ENCODE measurements around the gene SORBS2.

The SORBS2 gene

DNA sequence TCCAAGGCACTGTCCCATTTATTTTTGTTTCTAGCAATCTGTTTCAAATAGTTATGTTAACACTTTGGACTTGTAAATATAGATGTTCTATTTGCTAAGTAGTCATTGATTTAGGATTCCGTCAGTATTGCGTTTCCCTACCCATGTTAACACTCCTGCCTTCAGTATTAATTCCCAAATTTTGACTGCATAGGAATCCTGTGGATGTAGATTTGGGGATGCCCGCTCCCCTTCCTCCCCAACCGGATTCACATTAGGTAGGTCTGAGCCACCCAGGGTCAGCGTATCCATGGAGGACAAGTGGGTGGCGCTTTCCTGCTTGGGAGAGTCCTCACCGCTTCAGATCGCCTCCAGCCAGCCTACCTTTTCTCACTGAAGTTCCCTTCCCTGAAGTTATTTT, 1.1 kb upstream of the SORBS2 start:
- Histone ChIP-seq H3K9me3 (ENCODE audit: insufficient read depth, low read length) (no peaks in the 10 kb centered on the region), H3K27me3 (ENCODE audit: low read depth, low read length) (no peaks in the 10 kb centered on the region), H3K4me3 (ENCODE audit: low read length) (no peak overlapping the region), H3K36me3 (replicated peaks; ENCODE audit: low read depth, low read length) (no peaks in the 10 kb centered on the region), H4K20me1 (ENCODE audit: insufficient read depth, low read length) (no peaks in the 10 kb centered on the region), H2AFZ (ENCODE audit: low read depth, low read length) (no peak overlapping the region), H3K27ac (ENCODE audit: low read length) (no peak overlapping the region), H3K9ac (ENCODE audit: low read length) (no peak overlapping the region), H3K4me2 (ENCODE audit: low read length) (no peak overlapping the region), H3K4me1 (ENCODE audit: low read length) (no peaks in the 10 kb centered on the region), H3K79me2 (ENCODE audit: low read length) (no peaks in the 10 kb centered on the region)
- TF ChIP-seq, protein P1, sequence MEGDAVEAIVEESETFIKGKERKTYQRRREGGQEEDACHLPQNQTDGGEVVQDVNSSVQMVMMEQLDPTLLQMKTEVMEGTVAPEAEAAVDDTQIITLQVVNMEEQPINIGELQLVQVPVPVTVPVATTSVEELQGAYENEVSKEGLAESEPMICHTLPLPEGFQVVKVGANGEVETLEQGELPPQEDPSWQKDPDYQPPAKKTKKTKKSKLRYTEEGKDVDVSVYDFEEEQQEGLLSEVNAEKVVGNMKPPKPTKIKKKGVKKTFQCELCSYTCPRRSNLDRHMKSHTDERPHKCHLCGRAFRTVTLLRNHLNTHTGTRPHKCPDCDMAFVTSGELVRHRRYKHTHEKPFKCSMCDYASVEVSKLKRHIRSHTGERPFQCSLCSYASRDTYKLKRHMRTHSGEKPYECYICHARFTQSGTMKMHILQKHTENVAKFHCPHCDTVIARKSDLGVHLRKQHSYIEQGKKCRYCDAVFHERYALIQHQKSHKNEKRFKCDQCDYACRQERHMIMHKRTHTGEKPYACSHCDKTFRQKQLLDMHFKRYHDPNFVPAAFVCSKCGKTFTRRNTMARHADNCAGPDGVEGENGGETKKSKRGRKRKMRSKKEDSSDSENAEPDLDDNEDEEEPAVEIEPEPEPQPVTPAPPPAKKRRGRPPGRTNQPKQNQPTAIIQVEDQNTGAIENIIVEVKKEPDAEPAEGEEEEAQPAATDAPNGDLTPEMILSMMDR (IDR thresholded peaks at IDR 0.05; ENCODE audit: low read depth, low read length), result no peak

- no peak overlapping the region for H3K4me3 ChIP-seq (ENCODE audit: low read length)
- H3K4me1 ChIP-seq (ENCODE audit: low read length), result no peaks in the 10 kb centered on the region
- H3K36me3 ChIP-seq (replicated peaks; ENCODE audit: low read depth, low read length), result no peaks in the 10 kb centered on the region
- H4K20me1 ChIP-seq (ENCODE audit: insufficient read depth, low read length), result no peaks in the 10 kb centered on the region
- H3K9me3 ChIP-seq (ENCODE audit: insufficient read depth, low read length), result no peaks in the 10 kb centered on the region
- no peak overlapping the region for H3K27ac ChIP-seq (ENCODE audit: low read length)
- no peaks in the 10 kb centered on the region for H3K79me2 ChIP-seq (ENCODE audit: low read length)
- TF ChIP-seq, protein P1 (IDR thresholded peaks at IDR 0.05; ENCODE audit: low read depth, low read length), result no peak
- no peak for TF ChIP-seq EZH2phosphoT487 (IDR thresholded peaks at IDR 0.05; ENCODE audit: low read depth)
- H3K4me2 ChIP-seq (ENCODE audit: low read length), result no peak overlapping the region
- H3K9ac ChIP-seq (ENCODE audit: low read length), result no peak overlapping the region
- H3K27me3 ChIP-seq (ENCODE audit: low read depth, low read length), result no peaks in the 10 kb centered on the region
- no peak overlapping the region for H2AFZ ChIP-seq (ENCODE audit: low read depth, low read length)
Observed at GRCh38 chr4:185810746-185811508, 1.1 kb downstream of the SORBS2 start.

DNA sequence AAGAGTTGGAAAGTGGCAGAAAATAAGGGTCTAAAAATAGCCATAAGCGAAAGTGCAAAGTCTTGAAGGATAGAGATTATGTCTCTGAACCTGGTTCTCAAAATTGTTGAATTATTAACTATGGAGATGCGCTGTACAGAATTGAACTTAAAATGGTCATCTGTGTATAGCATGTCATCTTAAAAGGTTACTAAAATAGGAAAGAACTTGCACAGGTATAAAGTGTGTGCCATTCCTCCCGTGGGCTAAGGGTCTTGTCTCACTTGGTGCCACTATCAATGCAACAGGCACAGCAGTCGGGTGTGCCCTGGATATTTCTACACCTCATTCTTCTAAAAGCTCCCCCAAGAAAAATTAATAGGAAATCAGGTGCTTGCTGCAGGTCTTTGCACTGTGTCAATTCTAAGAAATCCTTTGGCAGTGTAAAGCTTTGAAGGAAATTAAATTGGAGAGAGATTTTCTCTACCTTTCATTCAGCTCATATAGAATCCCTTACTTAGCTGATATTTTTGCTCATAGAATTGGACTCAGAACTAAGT, 2.4 kb downstream of the SORBS2 start:
- Histone ChIP-seq H3K4me3 (ENCODE audit: low read length) (no peak overlapping the region), H3K27me3 (ENCODE audit: low read depth, low read length) (no peaks in the 10 kb centered on the region), H2AFZ (ENCODE audit: low read depth, low read length) (no peak overlapping the region), H3K4me2 (ENCODE audit: low read length) (no peak overlapping the region), H3K79me2 (ENCODE audit: low read length) (no peaks in the 10 kb centered on the region), H3K4me1 (ENCODE audit: low read length) (no peaks in the 10 kb centered on the region), H4K20me1 (ENCODE audit: insufficient read depth, low read length) (no peaks in the 10 kb centered on the region), H3K36me3 (replicated peaks; ENCODE audit: low read depth, low read length) (no peaks in the 10 kb centered on the region), H3K9me3 (ENCODE audit: insufficient read depth, low read length) (no peaks in the 10 kb centered on the region), H3K9ac (ENCODE audit: low read length) (no peak overlapping the region), H3K27ac (ENCODE audit: low read length) (no peak overlapping the region)
- no peak for TF ChIP-seq EZH2phosphoT487 (IDR thresholded peaks at IDR 0.05; ENCODE audit: low read depth)
- TF ChIP-seq, protein P1 (IDR thresholded peaks at IDR 0.05; ENCODE audit: low read depth, low read length), result no peak

DNA sequence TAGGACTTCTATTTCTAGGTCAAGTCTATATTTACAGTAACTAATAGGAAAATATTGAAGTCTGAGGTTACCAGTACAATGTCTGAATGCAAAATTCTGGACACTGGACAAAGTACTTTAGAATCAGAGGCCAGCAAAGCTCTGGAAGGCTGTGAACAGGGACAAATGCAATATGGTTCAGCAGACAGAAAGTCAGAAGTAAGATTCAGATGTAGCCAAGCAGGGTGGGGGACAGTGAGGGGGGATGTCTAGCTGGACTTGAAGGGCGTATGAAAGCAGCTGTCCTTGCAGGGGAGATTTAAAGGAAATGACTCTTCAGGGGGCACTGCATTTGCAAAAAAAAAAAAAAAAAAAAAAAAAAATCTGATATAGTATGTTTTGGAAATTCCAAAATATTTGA, 2.9 kb downstream of the SORBS2 start:
- H3K9me3 ChIP-seq (ENCODE audit: insufficient read depth, low read length), result no peaks in the 10 kb centered on the region
- no peak overlapping the region for H3K4me3 ChIP-seq (ENCODE audit: low read length)
- TF ChIP-seq, protein P1 (IDR thresholded peaks at IDR 0.05; ENCODE audit: low read depth, low read length), result no peak
- no peak for TF ChIP-seq EZH2phosphoT487 (IDR thresholded peaks at IDR 0.05; ENCODE audit: low read depth)
- no peaks in the 10 kb centered on the region for H4K20me1 ChIP-seq (ENCODE audit: insufficient read depth, low read length)
- no peak overlapping the region for H3K4me2 ChIP-seq (ENCODE audit: low read length)
- H3K27ac ChIP-seq (ENCODE audit: low read length), result no peak overlapping the region
- H3K36me3 ChIP-seq (replicated peaks; ENCODE audit: low read depth, low read length), result no peaks in the 10 kb centered on the region
- no peaks in the 10 kb centered on the region for H3K27me3 ChIP-seq (ENCODE audit: low read depth, low read length)
- H3K9ac ChIP-seq (ENCODE audit: low read length), result no peak overlapping the region
- H3K4me1 ChIP-seq (ENCODE audit: low read length), result no peaks in the 10 kb centered on the region
- H3K79me2 ChIP-seq (ENCODE audit: low read length), result no peaks in the 10 kb centered on the region
- no peak overlapping the region for H2AFZ ChIP-seq (ENCODE audit: low read depth, low read length)
